GM21423 (cell line): ENCODE results near the gene CDH4.
"Not testable (repeated sequence)": the region's sequence is repeated elsewhere in the genome, so short reads cannot be mapped to it uniquely, and the experiment has no call there.

Experiments
- ATAC-seq: cut with Tn5 transposase; IDR thresholded peaks from one replicate; pipeline ENCODE4 v1.9.1; 2021; ENCODE audit warnings: mild to moderate bottlenecking, moderate library complexity; ENCODE audit not compliant: unreplicated experiment

Gene CDH4

DNA sequence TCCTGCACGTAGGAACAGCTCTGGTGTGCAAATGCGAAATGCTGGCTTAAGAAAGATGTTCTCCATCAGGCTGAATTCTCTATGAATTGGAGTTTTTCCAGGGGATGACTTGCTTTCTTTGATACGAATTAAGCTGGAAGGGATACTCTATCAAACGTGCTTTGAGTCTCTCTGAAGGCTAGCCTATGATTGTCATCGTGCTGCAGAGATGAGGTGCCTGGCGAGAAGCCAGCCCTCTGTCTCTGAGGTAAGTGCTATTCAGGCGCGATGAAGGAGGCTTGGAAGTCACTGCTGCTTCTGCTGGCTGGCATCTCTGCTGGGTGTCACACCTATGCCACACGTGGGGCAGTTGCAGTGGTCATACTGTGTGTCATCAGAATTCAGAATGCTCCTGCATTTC lies 589.9 kb downstream of the CDH4 start:
- no peak for ATAC-seq

DNA sequence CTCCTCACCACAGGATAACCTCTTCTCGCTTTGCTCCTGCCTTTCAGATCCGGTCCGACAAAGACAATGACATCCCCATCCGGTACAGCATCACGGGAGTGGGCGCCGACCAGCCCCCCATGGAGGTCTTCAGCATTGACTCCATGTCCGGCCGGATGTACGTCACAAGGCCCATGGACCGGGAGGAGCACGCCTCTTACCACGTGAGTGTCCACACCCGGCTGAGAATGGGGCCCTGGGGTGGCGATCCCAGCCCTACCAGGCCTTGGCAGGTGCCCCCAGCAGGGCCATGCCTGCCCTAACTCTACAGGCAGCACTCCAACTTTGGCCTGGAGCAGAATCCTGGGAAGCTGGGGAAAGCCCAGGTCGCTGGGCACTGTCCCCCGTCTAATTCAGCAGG lies 592.6 kb downstream of the CDH4 start:
- no peak for ATAC-seq

- no peak for ATAC-seq
Measured at GRCh38 chr20:61845233-61845671, 593.2 kb downstream of the CDH4 start.

DNA sequence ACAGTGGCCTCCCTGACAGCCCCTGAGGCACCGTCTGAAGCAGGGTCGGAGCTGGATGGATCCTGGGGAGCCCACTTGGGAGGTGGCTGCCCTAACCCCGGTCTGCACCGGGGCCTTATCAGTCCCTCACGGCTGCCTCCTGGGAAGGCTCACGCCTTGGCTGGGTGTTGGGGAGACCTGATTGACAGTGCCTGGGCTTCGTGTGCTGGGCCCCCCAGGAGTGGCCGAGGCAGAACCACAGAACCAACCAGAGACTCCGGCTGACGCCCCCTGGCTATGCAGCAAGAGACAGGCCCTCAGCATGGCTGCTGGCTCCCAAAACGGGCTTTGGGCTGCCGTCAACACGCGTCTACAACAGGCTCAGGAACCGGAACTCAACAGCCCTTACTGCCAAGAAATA lies 594.0 kb downstream of the CDH4 start:
- no peak for ATAC-seq

GRCh38 chr20:61846741-61847419 lies 594.8 kb downstream of the CDH4 start:
- ATAC-seq = no peak

GRCh38 chr20:61847420-61847748 lies 595.3 kb downstream of the CDH4 start:
- no peak for ATAC-seq

- no peak for ATAC-seq
Measured at GRCh38 chr20:61847986-61848385, 595.9 kb downstream of the CDH4 start.

GRCh38 chr20:61848851-61849250 lies 596.8 kb downstream of the CDH4 start:
- ATAC-seq = no peak

DNA sequence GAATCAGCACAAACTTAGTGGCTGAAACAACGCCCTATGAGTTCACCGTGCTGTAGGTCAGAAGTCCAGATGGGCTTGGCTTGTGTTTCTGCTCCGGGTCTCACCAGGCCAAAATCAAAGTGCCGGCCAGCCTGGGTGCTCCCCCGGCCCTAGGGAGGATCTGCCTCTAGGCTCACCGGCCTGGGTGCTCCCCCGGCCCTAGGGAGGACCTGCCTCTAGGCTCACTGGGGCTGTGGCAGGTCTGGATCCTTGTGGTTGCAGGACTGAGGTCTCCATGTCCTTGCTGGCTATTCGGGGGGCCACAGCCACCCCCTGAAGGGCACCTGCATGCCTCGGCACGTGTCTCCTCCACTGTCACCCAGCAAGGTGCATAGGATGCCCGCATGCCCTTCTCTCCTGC lies 597.3 kb downstream of the CDH4 start:
- ATAC-seq = no peak

- ATAC-seq = no peak
Measured at GRCh38 chr20:61849822-61850221, 597.8 kb downstream of the CDH4 start.

DNA sequence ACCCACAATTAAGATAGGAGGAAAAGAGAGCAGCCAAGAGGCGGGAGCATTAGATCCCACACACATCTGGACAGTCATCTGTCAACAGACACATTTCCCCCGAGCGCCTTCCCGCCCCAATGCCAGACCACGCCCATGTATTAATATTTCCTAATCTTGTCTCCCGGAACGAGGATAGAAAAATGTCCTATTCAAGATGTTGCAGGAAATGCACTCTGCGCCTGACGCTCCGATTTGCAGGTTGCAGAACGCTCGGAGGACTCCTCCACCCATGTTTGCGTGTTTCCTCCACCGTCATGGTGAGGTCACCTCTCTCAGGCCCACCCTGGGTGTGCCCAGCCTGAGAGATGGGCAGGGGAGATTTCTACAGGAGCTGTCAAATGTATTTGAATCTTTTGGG lies 598.4 kb downstream of the CDH4 start:
- no peak for ATAC-seq

- no peak for ATAC-seq
Measured at GRCh38 chr20:61850926-61851900, 599.2 kb downstream of the CDH4 start.

DNA sequence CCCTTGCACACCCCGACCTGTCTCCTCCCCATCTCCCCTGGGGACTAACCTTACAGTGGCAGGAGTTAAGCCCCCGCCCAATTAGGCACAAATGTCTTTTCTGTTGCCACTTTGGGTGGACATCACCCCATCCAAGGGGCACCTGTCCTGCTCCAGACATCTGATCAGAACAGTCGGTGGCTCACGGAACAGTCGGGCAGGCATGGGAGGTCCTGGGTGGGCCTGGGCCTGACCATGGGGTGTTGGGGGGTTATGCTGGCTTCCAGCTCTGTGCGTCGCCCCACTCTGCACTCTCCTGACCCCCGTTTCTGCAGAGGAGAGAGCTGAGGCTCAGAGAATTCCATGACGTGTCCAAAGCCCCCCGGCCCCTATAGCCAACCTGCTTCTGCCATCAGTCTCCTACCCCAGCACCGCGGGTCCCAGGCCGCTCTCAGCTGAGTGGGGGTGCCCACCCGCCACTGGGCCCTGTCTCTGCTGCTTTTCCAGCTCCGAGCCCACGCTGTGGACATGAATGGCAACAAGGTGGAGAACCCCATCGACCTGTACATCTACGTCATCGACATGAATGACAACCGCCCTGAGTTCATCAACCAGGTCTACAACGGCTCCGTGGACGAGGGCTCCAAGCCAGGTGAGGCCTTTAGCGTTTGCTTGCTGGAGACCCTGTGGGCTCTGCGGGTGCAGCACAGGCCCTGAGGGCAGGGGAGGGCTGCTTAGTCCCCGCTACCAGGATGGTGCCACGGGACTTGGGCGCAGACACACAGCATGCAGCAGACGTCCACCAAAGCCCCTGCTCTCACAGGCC lies 600.4 kb downstream of the CDH4 start:
- no peak for ATAC-seq

DNA sequence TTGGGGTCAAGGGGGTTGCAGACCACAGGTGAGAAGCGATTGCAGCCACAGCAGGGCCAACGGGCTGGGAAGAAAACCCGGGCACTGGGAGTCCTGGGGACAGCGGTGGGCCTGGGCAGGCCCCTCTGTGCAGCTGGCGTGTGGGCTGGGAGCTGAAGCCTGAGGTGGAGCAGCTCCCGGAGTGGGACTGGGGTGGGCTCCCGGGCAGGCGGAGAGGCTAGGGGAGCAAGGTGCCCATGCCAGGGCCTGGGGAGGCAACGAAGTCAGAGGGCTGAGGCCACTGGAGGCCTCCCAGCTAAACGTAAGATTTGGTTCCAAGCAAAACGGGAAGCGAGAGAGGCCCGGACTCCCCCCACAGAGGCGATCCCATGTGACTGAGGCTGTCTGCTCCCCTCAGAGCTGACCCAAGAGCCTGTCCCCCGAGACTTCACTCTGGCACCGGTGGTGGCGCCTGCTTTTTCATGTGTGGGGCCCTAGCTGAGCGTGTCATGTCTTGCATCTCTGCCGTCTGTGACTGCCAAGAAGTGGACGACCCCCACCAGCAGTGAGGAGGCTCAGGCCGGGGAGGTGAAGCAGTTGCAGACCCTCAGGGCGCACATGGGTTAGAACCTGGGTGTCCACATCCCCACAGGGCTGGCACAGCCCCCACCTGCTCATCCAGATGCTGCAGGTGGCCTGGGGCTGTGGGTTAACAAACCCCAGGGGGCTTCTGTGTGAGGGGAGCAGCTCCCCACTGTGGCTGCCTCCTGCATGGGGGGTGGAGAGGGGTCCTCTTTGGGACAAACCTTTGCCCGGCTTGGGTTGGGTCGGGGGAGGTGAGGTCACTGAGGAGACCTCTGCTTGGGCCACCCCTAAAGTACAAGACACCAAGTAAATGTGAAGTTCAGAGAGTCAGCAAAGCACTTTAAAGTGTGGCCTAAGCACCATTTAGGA lies 601.3 kb downstream of the CDH4 start:
- no peak for ATAC-seq

GRCh38 chr20:61854538-61854937 lies 602.5 kb downstream of the CDH4 start:
- ATAC-seq = not testable (repeated sequence)

- ATAC-seq = no peak
Measured at GRCh38 chr20:61855286-61855685, 603.2 kb downstream of the CDH4 start.

DNA sequence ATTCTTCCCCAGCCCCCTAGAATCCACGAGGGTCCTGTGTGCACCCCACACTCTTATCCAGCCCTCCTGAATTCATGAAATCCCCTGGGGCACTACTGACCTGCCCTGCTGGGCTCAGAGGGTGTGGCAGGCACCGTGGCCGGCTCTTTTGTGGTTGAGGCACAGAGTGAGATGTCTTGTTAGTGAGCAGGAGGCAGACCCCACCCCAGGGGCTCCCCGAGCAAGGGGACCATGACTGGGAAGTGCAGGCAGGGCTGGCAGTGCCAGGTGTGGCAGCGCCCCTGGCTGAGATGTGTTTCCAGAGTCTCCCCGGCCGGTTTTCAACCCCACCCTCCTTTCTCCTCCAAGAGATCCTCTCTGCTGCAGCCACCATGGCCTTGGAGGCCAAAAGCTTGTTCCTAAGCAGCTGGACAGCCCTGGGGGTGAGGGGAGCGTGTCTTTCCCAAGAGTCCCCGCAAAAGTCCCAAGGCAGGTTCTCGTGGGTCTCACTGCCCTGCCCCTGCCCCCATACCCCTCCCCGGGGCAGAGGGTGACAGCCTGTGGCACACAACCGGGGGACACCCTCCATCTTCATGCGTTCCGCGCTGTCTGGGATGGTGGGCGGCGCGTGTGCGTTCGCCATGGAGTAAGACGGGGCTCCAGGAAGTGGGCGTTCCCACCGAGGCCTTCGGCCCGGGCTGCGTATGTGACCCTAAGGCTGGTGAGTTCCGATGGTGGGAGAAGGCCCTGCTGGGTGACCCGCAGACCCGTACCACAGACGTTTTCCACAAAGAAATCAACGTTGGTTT lies 604.8 kb downstream of the CDH4 start:
- ATAC-seq = no peak

GRCh38 chr20:61857414-61857775 lies 605.3 kb downstream of the CDH4 start:
- no peak for ATAC-seq

DNA sequence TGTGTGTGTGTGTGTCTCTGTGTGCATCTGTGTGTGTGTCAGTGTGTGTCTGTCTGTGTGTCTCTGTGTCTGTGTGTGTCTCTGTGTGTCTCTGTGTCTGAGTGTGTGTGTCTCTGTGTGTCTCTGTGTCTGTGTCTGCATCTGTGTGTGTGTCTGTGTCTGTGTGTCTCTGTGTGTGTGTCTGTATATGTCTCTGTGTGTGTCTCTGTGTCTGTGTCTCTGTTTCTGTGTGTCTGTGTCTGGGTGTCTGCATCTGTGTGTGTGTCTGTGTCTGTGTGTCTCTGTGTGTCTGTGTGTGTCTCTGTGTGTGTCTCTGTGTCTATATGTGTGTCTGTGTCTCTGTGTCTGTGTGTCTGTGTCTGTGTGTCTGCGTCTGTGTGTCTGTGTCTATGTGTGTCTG lies 605.8 kb downstream of the CDH4 start:
- ATAC-seq = no peak

GRCh38 chr20:61859767-61860166 lies 607.7 kb downstream of the CDH4 start:
- ATAC-seq = no peak
